Brain microvascular endothelial cell (primary cell): ENCODE data around the gene CHRNA4.
"Not testable (repeated sequence)": the region's sequence is repeated elsewhere in the genome, so short reads cannot be mapped to it uniquely, and the experiment has no call there.

Source experiments
- DNase-seq: peaks from one replicate; pipeline ENCODE4 v3.0.0-alpha.2; 2020
- H3K27ac ChIP-seq: fragments of 250-450 bp; sonication (Bioruptor Pico); 2 replicates; pipeline ENCODE4 v1.5.1; 2020; ENCODE audit warnings: mild to moderate bottlenecking, moderate library complexity
- H3K27me3 ChIP-seq: fragments of 250-450 bp; sonication (Bioruptor Pico); replicated peaks from 2 replicates; pipeline ENCODE4 v1.5.1; 2020; ENCODE audit warnings: mild to moderate bottlenecking
- H3K36me3 ChIP-seq: fragments of 250-450 bp; sonication (Bioruptor Pico); replicated peaks from 2 replicates; pipeline ENCODE4 v1.5.1; 2020; ENCODE audit warnings: mild to moderate bottlenecking
- H3K4me3 ChIP-seq: 2 replicates; pipeline ENCODE4 v1.5.1; 2011; ENCODE audit warnings: low read depth, mild to moderate bottlenecking, control low read depth, low read length, moderate library complexity
- CTCF ChIP-seq: IDR thresholded peaks from 2 replicates; pipeline ENCODE4 v1.5.1; 2011; ENCODE audit warnings: low read depth, mild to moderate bottlenecking, moderate library complexity, low read length, control low read depth, inconsistent platforms; ENCODE audit errors: missing control alignments
- in situ Hi-C: cut with HindIII; loops from 2 replicates; pipeline ENCODE4 v1.10.0; 2017; ENCODE audit warnings: low sequenced_read_pairs, low pct_ligation_motif_present

CHRNA4 gene

GRCh38 chr20:63342561-63343459, 18.3 kb downstream of the CHRNA4 start:
- peaks cover 29% of the 10 kb centered on the region for H3K27me3 ChIP-seq
- no peak for TF ChIP-seq CTCF
- no peak overlapping the region for H3K27ac ChIP-seq
- no peaks in the 10 kb centered on the region for H3K36me3 ChIP-seq
- no peak for DNase-seq
- no peak overlapping the region for H3K4me3 ChIP-seq
- in situ Hi-C loops = no loop called here

- in situ Hi-C loops, DNase-seq, H3K36me3 ChIP-seq, H3K27ac ChIP-seq, H3K4me3 ChIP-seq: not testable (repeated sequence)
- peaks cover 19% of the 10 kb centered on the region for H3K27me3 ChIP-seq
Observed at GRCh38 chr20:63340158-63340688, 20.9 kb downstream of the CHRNA4 start.

GRCh38 chr20:63339154-63340094, 21.7 kb downstream of the CHRNA4 start:
- H3K27ac ChIP-seq, in situ Hi-C loops, H3K4me3 ChIP-seq, H3K36me3 ChIP-seq, DNase-seq: not testable (repeated sequence)
- peaks cover 14% of the 10 kb centered on the region for H3K27me3 ChIP-seq

- TF ChIP-seq CTCF = no peak
- no peak overlapping the region for H3K27ac ChIP-seq
- no peaks in the 10 kb centered on the region for H3K36me3 ChIP-seq
- DNase-seq = peak; percentile 45
- in situ Hi-C loops = no loop called here
- no peak overlapping the region for H3K4me3 ChIP-seq
- H3K27me3 ChIP-seq = peaks cover 3% of the 10 kb centered on the region
Observed at GRCh38 chr20:63337786-63338420, 23.2 kb downstream of the CHRNA4 start.

- Histone ChIP-seq H3K36me3 (no peaks in the 10 kb centered on the region), H3K4me3 (no peak overlapping the region), H3K27ac (no peak overlapping the region), H3K27me3 (no peaks in the 10 kb centered on the region)
- no peak for TF ChIP-seq CTCF
- in situ Hi-C loops = no loop called here
- no peak for DNase-seq
Observed at GRCh38 chr20:63336232-63336752, 24.9 kb downstream of the CHRNA4 start.

GRCh38 chr20:63335711-63336110, 25.4 kb downstream of the CHRNA4 start:
- no peak for TF ChIP-seq CTCF
- no peak overlapping the region for H3K27ac ChIP-seq
- in situ Hi-C loops = no loop called here
- H3K27me3 ChIP-seq = no peaks in the 10 kb centered on the region
- no peaks in the 10 kb centered on the region for H3K36me3 ChIP-seq
- H3K4me3 ChIP-seq = no peak overlapping the region
- no peak for DNase-seq

GRCh38 chr20:63335060-63335459, 26.1 kb downstream of the CHRNA4 start:
- DNase-seq, in situ Hi-C loops, H3K36me3 ChIP-seq, H3K4me3 ChIP-seq, H3K27ac ChIP-seq, H3K27me3 ChIP-seq: not testable (repeated sequence)
